VCaP (cell line): Measurements from ENCODE around the gene PTX4.

Experiments used
- H3K27ac ChIP-seq: fragments of 450-650 bp; 2 replicates; pipeline ENCODE4 v1.5.1; 2017
- CTCF ChIP-seq: fragments of 450-650 bp; conservative IDR thresholded peaks from 2 replicates; pipeline ENCODE4 v1.5.1; 2017; ENCODE audit warnings: mild to moderate bottlenecking, moderate library complexity

Gene PTX4

GRCh38 chr16:1465567-1465915, 23.2 kb downstream of the PTX4 start:
- TF ChIP-seq CTCF, result no peak
- H3K27ac ChIP-seq, result no peak overlapping the region

GRCh38 chr16:1464894-1465566, 23.7 kb downstream of the PTX4 start:
- no peak overlapping the region for H3K27ac ChIP-seq
- TF ChIP-seq CTCF, result no peak

- TF ChIP-seq CTCF, result no peak
Measured at GRCh38 chr16:1464196-1464893, 24.4 kb downstream of the PTX4 start.

GRCh38 chr16:1461146-1461545, 27.6 kb downstream of the PTX4 start:
- TF ChIP-seq CTCF, result no peak
- H3K27ac ChIP-seq, result no peak overlapping the region

More at GRCh38 chr16:1464196-1464893, 24.4 kb downstream of the PTX4 start:
- H3K27ac ChIP-seq, result no peak overlapping the region

GRCh38 chr16:1460602-1461138, 28.1 kb downstream of the PTX4 start:
- TF ChIP-seq CTCF, result no peak
- H3K27ac ChIP-seq, result no peak overlapping the region

GRCh38 chr16:1459967-1460366, 28.8 kb downstream of the PTX4 start:
- no peak overlapping the region for H3K27ac ChIP-seq
- TF ChIP-seq CTCF, result no peak

- no peak overlapping the region for H3K27ac ChIP-seq
- TF ChIP-seq CTCF, result no peak
Measured at GRCh38 chr16:1458977-1459341, 29.8 kb downstream of the PTX4 start.
